HG03378 (cell line): ENCODE data around the gene ATP5F1B.

Source experiments
- ATAC-seq: cut with Tn5 transposase; IDR thresholded peaks from one replicate; pipeline ENCODE4 v1.9.1; 2021; ENCODE audit warnings: mild to moderate bottlenecking, moderate library complexity; ENCODE audit not compliant: unreplicated experiment

The ATP5F1B gene

GRCh38 chr12:56645717-56646446 is at the start of gene ATP5F1B:
ATP5F1B (minus strand) TSS chr12:56645984; CDS start chr12:56645963, 21 bp downstream.
- peak; percentile 99 for ATAC-seq

GRCh38 chr12:56694161-56694560 is 48.4 kb upstream of the ATP5F1B start:
- ATAC-seq = no peak

GRCh38 chr12:56688846-56689109 is 43.0 kb upstream of the ATP5F1B start:
- no peak for ATAC-seq

- peak; percentile 62 for ATAC-seq
These were observed 42.5 kb upstream of the ATP5F1B start, which contains the start of gene PTGES3 for GRCh38 chr12:56688129-56688845. PTGES3 (minus strand) TSS chr12:56688284; CDS start chr12:56687999, 285 bp downstream.

- ATAC-seq = peak; percentile 11
These were observed 41.7 kb upstream of the ATP5F1B start for GRCh38 chr12:56687223-56688128.

GRCh38 chr12:56684745-56685359 is 39.1 kb upstream of the ATP5F1B start:
- ATAC-seq = no peak

GRCh38 chr12:56682323-56682722 is 36.5 kb upstream of the ATP5F1B start:
- ATAC-seq = no peak

- ATAC-seq = no peak
These were observed 34.2 kb upstream of the ATP5F1B start for GRCh38 chr12:56679883-56680575.

- ATAC-seq = no peak
These were observed 33.1 kb upstream of the ATP5F1B start for GRCh38 chr12:56678852-56679251.

GRCh38 chr12:56677680-56678079 is 31.9 kb upstream of the ATP5F1B start:
- no peak for ATAC-seq

- no peak for ATAC-seq
These were observed 31.2 kb upstream of the ATP5F1B start for GRCh38 chr12:56676851-56677580.

GRCh38 chr12:56671608-56672007 is 25.8 kb upstream of the ATP5F1B start:
- ATAC-seq = no peak

- ATAC-seq = no peak
These were observed 25.1 kb upstream of the ATP5F1B start for GRCh38 chr12:56670836-56671235.

GRCh38 chr12:56668197-56668457 is 22.3 kb upstream of the ATP5F1B start:
- no peak for ATAC-seq

- no peak for ATAC-seq
These were observed 16.3 kb upstream of the ATP5F1B start for GRCh38 chr12:56661979-56662638.

GRCh38 chr12:56661560-56661959 is 15.8 kb upstream of the ATP5F1B start:
- peak; percentile 38 for ATAC-seq

- no peak for ATAC-seq
These were observed 13.1 kb upstream of the ATP5F1B start for GRCh38 chr12:56658921-56659320.

GRCh38 chr12:56657416-56658379 is 11.9 kb upstream of the ATP5F1B start:
- ATAC-seq = no peak
